NCI-H146 (cell line): ENCODE measurements around the gene RND1.
A peak's percentile ranks its signal among the peaks of the same experiment; 100 is the strongest.
"Not testable (repeated sequence)": the region's sequence is repeated elsewhere in the genome, so short reads cannot be mapped to it uniquely, and the experiment has no call there.

ENCODE experiments used
- DNase-seq: peaks from one replicate; lab custom pipeline; 2025; lab: John Stamatoyannopoulos, UW

Gene RND1

GRCh38 chr12:48865281-48866051, at the start of gene RND1:
RND1 (minus strand) TSS chr12:48865870; CDS start chr12:48865767, 103 bp downstream.
- DNase-seq, result peak; percentile 95

GRCh38 chr12:48910196-48910595, 44.5 kb upstream of the RND1 start:
- DNase-seq, result peak; percentile 68

GRCh38 chr12:48909698-48910097, 44.0 kb upstream of the RND1 start:
- DNase-seq, result not testable (repeated sequence)

DNA sequence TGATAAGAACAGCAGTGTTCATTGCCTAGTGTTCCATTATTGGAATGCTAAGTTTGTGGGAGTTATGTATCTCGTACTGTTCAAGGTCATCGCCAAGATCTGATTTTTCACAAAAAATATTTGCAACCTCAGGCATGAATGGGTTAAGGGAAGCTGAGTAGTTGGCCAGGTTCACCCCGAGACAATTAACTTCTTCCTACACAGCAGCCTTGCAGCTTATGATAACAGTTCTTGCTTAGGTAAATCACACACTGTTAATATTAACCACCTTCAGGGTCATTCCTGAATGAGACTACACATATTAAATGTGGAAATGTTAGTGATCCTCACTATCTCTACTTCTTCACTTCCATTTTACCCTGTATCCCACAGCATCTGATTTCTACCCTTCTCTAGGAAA, 41.6 kb upstream of the RND1 start:
- no peak for DNase-seq

DNA sequence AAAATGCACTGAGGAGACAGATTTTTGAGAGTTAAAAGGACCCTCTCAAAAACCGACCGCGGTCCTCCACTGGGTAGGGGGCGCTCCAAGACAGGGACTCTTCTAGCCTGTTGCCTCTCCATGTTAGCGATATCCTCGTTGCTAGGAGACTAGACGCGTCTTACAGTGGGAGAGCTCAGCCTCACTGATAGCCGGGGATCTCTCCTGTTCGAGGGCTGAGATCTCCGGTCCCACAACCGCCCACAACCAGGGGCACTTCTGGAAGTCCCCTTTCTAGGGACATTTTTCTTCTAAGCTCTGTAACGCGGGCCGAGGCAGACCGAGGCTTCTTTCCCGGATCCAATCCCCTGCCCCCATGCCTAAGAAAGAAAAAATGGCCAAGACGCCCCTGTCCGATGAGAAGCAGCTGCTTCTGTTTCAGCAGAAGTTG, 38.3 kb upstream of the RND1 start:
- peak; percentile 86 for DNase-seq

DNA sequence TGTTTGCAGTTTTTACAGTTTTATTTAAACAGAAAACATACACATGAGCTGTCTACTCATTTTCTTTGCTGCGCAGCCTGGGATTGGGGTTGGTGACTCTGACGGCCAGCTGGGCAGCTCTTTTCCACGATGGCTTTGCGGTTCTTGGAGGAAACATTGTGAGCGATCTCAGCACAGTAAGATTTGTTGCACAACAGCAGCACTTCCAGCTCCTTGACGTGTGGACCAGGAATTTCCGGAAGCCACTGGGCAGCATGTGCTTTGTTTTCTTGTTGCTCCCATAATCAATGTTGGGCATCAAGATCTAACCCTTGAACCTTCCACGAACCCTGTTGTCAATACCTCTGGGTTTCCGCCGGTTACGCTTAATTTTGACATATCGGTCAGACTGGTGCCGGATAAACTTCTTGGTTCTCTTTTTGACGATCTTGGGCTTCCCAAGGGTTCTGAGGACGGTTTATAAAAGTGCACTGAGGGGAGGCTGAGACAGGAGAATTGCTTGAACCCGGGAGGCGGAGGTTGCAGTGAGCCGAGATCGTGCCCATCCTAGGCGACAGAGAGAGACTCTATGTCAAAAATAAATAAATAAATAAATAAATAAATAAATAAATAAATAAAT, 37.8 kb upstream of the RND1 start:
- no peak for DNase-seq

- no peak for DNase-seq
Measured at GRCh38 chr12:48901278-48901677, 35.6 kb upstream of the RND1 start.

- DNase-seq, result no peak
Measured at GRCh38 chr12:48899651-48900050, 34.0 kb upstream of the RND1 start.

DNA sequence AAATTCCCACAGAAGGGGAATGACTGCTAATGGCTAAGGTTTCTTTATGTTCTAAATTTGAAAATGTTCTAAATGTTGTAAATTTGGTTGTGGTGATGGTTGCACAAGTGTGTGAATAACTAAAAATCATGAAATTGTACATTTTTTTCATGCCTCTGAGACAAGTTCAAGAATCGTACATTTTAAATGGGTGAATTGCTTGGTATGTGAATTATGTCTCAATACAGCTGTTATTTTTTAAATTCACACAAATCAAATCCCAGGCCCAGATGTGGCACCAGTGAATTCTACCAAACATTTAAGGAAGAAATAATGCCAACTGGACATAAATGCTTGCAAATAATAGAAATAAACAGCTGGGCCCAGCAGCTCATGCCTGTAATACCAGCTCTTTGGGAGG, 28.6 kb upstream of the RND1 start:
- DNase-seq, result no peak

DNA sequence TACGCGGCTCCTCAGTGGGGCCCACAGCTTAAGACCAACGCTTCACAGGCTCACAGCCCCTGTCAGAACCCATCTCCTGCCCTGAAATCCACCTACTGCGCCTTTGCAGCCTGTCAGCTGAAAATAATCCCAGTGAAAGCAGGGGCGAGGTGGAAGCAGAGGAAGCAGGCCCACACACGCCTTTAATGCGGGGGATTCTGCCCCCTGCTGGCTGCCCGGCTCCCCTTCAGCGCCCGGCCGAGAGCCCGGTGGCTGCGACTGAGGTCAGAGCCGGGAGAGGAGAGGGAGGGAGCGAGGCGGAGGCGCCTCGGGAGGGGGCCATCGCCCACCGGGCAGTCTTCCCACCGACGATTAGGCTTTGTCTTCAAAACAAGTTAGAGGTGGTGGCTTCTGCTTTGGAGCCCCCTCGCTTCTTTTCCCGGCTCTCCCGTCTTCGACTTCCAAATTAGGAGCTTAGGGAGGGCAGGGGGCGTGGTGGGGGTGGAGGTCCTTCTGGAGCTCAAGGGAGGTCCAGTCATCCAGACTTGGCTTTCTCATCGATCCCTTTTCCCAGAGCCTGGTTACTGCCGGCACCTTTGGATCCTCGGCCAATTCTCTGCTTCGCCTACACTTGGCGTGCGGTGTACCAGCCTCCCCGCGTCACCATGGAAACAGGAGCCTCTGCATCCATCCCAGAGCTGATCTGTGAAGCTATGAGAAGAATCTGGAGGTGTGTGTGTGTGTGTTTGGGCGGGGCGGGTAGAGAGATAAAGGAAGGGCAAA, 25.2 kb upstream of the RND1 start:
- peak; percentile 76 for DNase-seq

GRCh38 chr12:48889679-48890078, 24.0 kb upstream of the RND1 start:
- DNase-seq, result no peak

GRCh38 chr12:48883305-48884161, 17.9 kb upstream of the RND1 start:
- DNase-seq, result peak; percentile 51

GRCh38 chr12:48882972-48883304, 17.3 kb upstream of the RND1 start:
- no peak for DNase-seq

- no peak for DNase-seq
Measured at GRCh38 chr12:48882315-48882687, 16.6 kb upstream of the RND1 start.

DNA sequence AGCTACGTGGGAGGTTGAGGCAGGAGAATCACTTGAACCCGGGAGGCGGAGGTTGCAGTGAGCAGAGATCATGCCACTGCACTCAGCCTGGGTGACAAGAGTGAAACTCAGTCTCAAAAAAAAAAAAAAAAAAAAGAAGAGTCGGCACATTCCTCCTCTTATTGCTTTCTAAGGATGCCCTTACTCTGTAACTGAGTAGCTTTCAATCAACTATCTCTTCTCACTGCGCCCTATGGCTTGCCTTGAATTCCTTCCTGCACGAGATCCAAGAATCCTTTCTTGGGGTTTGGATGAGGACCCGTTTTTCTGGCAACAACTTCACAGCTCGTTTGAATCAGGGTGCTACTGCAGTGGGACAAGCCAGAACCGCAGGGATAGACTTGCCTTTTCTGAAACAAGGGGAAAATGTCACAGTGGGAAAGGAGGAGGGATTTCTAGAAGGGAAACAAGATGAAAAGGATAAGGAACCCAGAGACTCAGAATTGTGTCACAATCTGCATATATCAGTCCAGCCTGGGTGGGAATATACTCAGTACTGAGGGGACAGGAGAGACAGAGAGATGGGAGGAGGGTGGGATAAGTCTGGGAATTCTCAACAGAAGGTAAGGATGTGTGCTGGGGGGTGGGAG, 16.1 kb upstream of the RND1 start:
- DNase-seq, result no peak

- no peak for DNase-seq
Measured at GRCh38 chr12:48880647-48881046, 15.0 kb upstream of the RND1 start.

- no peak for DNase-seq
Measured at GRCh38 chr12:48878548-48878947, 12.9 kb upstream of the RND1 start.

- no peak for DNase-seq
Measured at GRCh38 chr12:48875944-48876515, 10.4 kb upstream of the RND1 start.

DNA sequence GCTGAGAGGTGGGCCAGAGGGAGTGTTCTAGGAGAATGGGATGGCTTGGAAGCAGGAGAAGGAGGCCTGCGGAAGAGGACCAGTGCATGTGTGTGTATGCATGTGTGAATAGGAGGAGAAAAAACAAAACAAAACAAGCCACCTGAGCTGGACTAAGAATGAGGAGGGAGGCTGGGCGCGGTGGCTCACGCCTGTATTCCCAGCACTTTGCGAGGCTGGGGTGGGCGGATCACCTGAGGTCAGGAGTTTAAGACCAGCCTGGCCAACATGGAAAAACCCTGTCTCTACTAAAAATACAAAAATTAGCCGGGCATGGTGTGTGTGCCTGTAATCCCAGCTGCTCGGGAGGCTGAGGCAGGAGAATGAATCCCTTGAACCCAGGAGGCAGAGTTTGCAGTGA, 7.9 kb upstream of the RND1 start:
- DNase-seq, result not testable (repeated sequence)

DNA sequence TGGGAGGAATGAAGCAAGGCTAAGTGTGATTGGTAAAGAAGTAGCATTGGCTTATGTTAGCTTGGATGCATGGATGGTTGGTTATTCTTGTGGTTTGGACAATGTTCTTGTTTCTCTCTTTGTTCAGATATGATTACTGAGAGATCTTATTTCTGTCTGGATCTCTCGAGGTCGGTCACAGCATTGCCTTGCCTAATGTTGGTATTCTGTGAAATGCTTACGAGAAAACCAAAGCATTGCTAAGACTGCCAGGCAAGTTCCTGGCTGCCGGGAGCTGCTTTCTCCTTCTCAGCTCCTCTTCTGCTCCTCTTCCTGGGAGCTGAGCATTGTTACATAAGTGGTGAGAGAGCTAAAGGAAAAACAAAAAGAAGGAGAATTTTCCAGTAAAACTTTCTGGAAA, 7.4 kb upstream of the RND1 start:
- no peak for DNase-seq

GRCh38 chr12:48869191-48869590, 3.5 kb upstream of the RND1 start:
- no peak for DNase-seq
